Skin epidermis (tissue), 12 donors: Measurements from ENCODE around the gene PABPN1L.

Experiments used
- H3K27ac ChIP-seq, 21 experiments: fragments of 200-600 bp; sonication (generic) in 11 of 21; one replicate each; pipeline ENCODE4 v1.5.0; 2020; ENCODE audit warnings: mild to moderate bottlenecking in 3 of 21, inconsistent platforms in 2 of 21, moderate library complexity in 2 of 21
- H3K4me3 ChIP-seq, 7 experiments: fragments of 200-600 bp; sonication (generic) in 2 of 7; one replicate each; pipeline ENCODE4 v1.5.0; 2020; ENCODE audit warnings: inconsistent platforms in 2 of 7, mild to moderate bottlenecking in 2 of 7, moderate library complexity in 1 of 7

The PABPN1L gene

GRCh38 chr16:88820385-88821025, 46.0 kb downstream of the PABPN1L start:
- no peak overlapping the region for H3K27ac ChIP-seq
- H3K4me3 ChIP-seq = no peak overlapping the region

- Histone ChIP-seq H3K27ac (no peak overlapping the region), H3K4me3 (no peak overlapping the region)
These were observed 47.3 kb downstream of the PABPN1L start for GRCh38 chr16:88819126-88819525.

- Histone ChIP-seq H3K27ac (no peak overlapping the region), H3K4me3 (no peak overlapping the region)
These were observed 47.9 kb downstream of the PABPN1L start for GRCh38 chr16:88818575-88818874.

GRCh38 chr16:88817785-88818574, 48.5 kb downstream of the PABPN1L start:
- Histone ChIP-seq H3K4me3 (no peak overlapping the region), H3K27ac (no peak overlapping the region)

GRCh38 chr16:88816736-88817535, 49.5 kb downstream of the PABPN1L start:
- Histone ChIP-seq H3K4me3 (no peak overlapping the region), H3K27ac (no peak overlapping the region)

- Histone ChIP-seq H3K4me3 (no peak overlapping the region), H3K27ac (no peak overlapping the region)
These were observed 50.4 kb downstream of the PABPN1L start for GRCh38 chr16:88815901-88816589.

GRCh38 chr16:88815227-88815626, 51.2 kb downstream of the PABPN1L start:
- no peak overlapping the region for H3K27ac ChIP-seq

GRCh38 chr16:88814144-88814502, 52.3 kb downstream of the PABPN1L start:
- H3K27ac ChIP-seq = no peak overlapping the region
- no peak overlapping the region for H3K4me3 ChIP-seq

More at GRCh38 chr16:88815227-88815626, 51.2 kb downstream of the PABPN1L start:
- no peak overlapping the region for H3K4me3 ChIP-seq
